Measurements from ENCODE around the gene SCYL1. TPM values are rescaled to one million over a fixed set of nuclear protein-coding genes. Genes with fewer than 3 reads are reported as not detected.

The SCYL1 gene
- total RNA-seq, 1 experiment from 2014 or later, result 56.3 TPM

DNA sequence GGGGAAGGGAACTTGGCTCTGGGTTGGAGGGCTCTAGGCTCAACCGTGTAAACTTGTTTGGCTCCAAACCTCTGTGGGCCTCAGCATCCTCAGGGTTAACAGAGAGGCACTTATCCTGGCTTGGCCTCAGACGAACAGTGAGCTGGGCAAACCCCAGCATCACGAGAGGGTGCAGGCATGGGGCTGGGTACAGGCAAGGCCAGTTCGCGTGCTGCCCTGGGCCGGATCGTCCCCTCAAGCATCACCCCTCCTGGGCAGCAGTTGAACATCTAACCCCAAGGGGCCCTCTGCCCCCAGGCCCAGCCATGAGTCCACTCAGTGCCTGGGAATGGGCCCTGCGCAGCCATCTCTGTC, 52.9 kb downstream of the SCYL1 start:
- DNase-seq, result no peak
- H3K4me3 ChIP-seq, result peak overlapping the region; percentile 64

DNA sequence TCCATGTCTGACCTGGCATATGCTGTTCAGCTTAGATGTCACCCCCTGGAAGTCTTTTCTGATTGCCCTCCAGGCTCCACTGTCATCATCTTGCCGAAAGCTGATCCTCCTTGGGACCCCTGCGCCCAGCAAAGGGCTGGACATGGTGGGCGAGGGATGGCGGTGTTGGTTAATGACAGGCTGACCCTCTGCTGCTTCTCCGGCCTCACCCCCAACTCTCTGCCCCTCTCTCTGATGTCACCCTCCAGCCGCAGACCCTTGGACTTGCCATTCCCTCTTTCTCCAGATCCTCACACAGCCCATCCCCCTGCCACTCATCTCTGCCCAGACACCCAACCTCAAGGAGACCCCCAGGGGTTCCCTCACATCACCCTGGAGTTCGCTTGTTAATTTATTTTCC, 53.3 kb downstream of the SCYL1 start:
- peaks cover 47% of the 10 kb centered on the region for H3K36me3 ChIP-seq

More for the DNA sequence above, 52.9 kb downstream of the SCYL1 start:
- Histone ChIP-seq H3K36me3 (peaks cover 50% of the 10 kb centered on the region), H3K27me3 (no peaks in the 10 kb centered on the region), H3K9me3 (no peaks in the 10 kb centered on the region)

DNA sequence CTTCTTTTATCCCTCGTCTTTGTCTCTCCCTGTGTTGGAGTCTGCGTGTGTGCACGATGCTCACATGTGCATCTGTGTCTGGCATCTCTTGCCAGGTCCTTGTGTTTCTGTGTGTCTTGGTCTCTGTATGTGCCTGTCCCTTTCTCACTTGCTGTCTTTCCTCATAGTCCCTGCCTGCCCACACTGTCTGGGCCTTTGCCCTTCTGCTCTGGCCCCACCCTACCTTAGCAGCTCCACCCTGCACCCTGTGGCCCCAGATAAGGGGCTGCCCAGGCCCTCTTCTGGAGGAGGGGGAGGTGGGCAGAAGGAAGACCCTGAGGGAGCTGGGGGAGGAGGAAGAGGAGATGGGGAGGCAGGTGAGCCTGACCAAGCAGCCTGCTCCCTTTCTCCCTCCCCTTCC, 53.8 kb downstream of the SCYL1 start:
- no peak overlapping the region for H3K4me3 ChIP-seq
- no peaks in the 10 kb centered on the region for H3K9me3 ChIP-seq
- H3K36me3 ChIP-seq, result peaks cover 42% of the 10 kb centered on the region
- no peaks in the 10 kb centered on the region for H3K27me3 ChIP-seq
- no peak for DNase-seq

More for the DNA sequence above, 53.3 kb downstream of the SCYL1 start:
- DNase-seq, result no peak
- Histone ChIP-seq H3K9me3 (no peaks in the 10 kb centered on the region), H3K4me3 (no peak overlapping the region), H3K27me3 (no peaks in the 10 kb centered on the region)

DNA sequence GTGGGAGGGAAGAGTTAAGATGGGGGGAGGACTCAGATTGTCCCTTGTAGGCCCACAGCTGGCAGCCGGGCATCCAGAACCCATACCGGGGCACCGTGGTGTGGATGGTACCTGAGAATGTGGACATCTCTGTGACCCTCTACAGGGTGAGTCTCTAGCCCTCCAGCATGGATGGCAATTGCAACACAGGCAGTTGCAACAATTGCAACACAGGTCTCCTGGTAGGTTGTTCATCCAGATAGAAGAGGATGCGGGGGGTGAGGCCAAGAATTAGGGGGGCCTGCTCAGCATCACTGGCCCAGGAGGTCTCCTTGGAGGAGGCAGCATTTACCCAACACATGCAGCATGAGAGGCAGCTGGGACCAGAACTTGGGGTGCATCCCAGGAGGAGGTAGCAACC, 54.4 kb downstream of the SCYL1 start:
- Histone ChIP-seq H3K9me3 (no peaks in the 10 kb centered on the region), H3K27me3 (no peaks in the 10 kb centered on the region), H3K4me3 (no peak overlapping the region), H3K36me3 (peaks cover 41% of the 10 kb centered on the region)
- no peak for DNase-seq

DNA sequence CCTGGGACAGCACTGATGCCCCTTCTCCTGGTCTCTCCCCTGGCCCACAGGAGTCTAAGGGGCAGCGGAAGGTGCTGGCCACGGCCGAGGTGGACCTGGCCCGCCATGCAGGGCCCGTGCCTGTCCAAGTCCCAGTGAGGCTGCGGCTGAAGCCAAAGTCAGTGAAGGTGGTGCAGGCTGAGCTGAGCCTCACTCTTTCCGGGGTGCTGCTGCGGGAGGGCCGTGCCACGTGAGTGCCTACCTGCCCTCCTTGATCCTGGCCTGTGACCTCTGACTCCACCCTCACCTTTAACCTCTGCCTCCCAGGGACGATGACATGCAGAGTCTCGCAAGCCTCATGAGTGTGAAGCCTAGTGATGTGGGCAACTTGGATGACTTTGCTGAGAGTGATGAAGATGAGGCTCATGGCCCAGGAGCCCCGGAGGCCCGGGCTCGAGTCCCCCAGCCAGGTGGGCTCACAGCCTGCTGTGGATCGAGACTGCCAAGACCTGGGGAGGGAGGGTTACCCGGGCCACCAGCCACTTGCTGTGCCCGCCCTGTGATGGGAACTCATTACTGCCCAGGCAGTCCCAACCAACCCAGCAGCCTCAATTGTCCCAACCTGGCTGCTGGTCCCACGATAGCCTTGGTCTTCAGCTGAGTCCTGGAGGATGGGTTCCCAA, 55.3 kb downstream of the SCYL1 start:
- DNase-seq, result no peak
- H3K9me3 ChIP-seq, result no peaks in the 10 kb centered on the region
- no peaks in the 10 kb centered on the region for H3K27me3 ChIP-seq
- peaks cover 44% of the 10 kb centered on the region for H3K36me3 ChIP-seq
- no peak overlapping the region for H3K4me3 ChIP-seq

DNA sequence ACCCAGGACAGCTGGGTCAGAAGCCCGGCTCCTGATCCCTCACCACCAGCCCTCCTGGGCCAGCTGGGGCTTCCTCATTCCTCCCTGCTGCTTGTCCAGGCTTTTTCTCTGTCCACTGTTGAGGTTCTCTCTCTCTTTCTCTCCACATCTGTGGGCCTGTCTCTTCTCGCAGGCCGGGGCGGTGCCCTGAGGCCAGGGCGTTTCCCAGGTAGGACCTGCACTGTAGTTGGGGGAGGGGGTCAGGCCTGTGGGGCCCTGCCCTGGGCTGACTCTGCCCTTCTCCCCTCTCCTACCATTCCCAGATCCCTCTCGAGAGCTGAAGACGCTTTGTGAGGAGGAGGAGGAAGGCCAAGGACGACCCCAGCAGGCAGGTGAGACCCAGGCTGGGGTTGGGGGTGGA, 55.9 kb downstream of the SCYL1 start:
- Histone ChIP-seq H3K27me3 (no peaks in the 10 kb centered on the region), H3K9me3 (no peaks in the 10 kb centered on the region), H3K4me3 (no peak overlapping the region), H3K36me3 (peaks cover 44% of the 10 kb centered on the region)
- DNase-seq, result no peak

DNA sequence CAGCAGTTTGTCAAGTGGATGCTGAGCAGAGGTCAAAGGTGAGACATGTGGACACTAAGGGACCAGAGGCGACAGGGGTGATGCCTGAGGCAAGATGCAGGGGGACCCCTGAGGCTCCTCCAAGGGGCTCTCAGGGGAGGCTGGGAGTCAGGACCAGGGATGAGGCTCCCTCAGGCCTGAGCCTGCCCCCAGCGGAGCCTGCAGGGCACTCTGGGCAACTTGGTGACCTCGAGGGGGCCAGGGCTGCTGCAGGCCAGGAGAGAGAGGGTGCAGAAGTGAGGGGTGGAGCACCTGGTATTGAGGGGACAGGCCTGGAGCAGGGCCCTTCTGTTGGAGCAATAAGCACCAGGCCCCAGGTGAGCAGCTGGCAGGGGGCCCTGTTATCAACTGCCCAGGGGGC, 57.0 kb downstream of the SCYL1 start:
- no peak for DNase-seq
- Histone ChIP-seq H3K27me3 (no peaks in the 10 kb centered on the region), H3K4me3 (no peak overlapping the region), H3K36me3 (peaks cover 48% of the 10 kb centered on the region), H3K9me3 (no peaks in the 10 kb centered on the region)

DNA sequence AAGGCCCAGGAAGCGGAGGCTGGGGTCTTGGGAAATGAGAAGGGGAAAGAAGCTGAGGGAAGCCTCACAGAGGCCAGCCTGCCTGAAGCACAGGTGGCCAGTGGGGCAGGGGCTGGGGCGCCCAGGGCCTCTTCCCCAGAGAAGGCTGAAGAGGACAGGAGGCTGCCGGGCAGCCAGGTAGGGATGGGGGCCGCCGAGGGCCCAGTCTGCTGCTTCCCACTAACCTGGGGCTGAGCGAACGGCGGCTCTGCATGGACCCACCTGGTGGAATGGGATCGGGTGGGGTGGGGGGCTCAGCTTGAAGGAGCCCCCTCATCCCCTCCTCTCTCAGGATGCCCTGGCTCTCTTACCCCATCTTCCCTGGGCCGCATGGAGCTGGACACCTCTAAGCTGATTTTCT, 58.7 kb downstream of the SCYL1 start:
- DNase-seq, result no peak
- Histone ChIP-seq H3K4me3 (no peak overlapping the region), H3K36me3 (peaks cover 42% of the 10 kb centered on the region), H3K27me3 (no peaks in the 10 kb centered on the region), H3K9me3 (no peaks in the 10 kb centered on the region)

DNA sequence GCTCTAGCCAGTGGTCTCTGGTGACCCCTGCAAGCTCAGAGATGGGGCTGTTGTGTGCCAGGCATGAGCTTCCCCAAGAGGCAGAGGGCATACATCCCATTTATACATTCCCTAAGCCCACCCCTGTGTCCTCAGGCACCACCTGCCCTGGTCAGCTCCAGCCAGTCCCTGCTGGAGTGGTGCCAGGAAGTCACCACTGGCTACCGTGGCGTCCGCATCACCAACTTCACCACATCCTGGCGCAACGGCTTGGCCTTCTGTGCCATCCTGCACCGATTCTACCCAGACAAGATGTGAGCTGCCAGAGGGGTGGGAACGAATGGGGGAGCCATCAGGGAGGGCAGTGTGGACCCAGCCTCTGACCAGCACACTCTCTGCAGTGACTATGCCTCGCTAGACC, 59.2 kb downstream of the SCYL1 start:
- no peak overlapping the region for H3K4me3 ChIP-seq
- DNase-seq, result no peak
- H3K27me3 ChIP-seq, result no peaks in the 10 kb centered on the region
- H3K9me3 ChIP-seq, result no peaks in the 10 kb centered on the region
- peaks cover 40% of the 10 kb centered on the region for H3K36me3 ChIP-seq

DNA sequence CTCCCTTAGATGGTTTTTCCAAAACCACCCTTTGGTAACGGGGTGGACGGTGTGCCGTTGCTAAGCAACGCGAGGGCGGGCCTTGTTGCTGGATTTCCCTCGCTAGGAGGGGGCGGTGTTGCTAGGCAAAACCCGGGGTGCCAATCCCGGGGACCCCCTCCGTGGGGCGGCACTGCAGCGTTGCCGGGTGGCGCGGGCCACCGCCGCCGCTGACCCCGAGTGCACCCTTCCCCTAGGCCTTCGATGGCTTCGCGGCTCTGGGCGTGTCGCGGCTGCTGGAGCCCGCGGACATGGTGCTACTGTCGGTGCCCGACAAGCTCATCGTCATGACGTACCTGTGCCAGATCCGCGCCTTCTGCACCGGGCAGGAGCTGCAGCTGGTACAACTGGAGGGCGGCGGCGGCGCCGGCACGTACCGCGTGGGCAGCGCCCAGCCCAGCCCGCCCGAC, 59.9 kb downstream of the SCYL1 start:
- DNase-seq, result no peak
- no peaks in the 10 kb centered on the region for H3K9me3 ChIP-seq
- no peaks in the 10 kb centered on the region for H3K27me3 ChIP-seq
- H3K36me3 ChIP-seq, result peaks cover 36% of the 10 kb centered on the region
- no peak overlapping the region for H3K4me3 ChIP-seq

DNA sequence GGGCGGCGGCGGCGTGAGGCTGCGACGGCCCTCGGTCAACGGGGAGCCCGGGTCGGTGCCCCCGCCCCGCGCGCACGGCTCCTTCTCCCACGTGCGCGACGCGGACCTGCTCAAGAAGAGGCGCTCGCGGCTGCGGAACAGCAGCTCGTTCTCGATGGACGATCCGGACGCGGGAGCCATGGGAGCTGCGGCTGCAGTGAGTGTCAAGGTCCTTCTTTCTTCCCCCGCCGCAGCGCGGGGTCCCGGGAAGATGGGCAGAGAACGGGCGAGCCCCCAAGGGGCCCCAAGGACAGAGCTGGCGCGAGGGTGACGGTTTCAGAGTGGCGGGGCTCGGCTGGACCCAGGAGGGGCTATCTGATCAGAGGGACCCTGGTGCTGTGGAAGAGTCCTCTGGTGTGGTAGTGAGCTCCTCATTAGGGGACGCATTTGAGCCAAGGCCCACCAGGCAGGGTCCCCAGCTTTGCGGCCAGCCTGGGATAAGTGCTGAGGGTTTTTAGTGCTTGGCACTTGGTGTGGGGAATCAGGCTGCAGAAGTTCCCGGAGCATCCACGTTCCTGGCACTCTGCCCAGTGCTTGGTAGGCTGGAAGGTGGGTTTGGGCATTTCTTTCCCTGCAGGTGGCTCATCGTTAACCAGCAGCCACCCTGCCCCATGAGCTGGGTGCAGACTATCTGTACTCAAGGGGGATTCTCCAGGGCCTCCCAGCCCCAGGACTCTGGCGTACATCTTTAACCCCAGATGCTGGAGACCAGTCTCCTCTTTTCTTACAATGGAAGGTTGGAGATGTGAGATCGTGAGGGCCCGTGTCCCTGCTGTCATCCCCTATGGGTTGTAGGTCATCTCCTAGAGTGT, 60.7 kb downstream of the SCYL1 start:
- Histone ChIP-seq H3K27me3 (no peaks in the 10 kb centered on the region), H3K9me3 (no peaks in the 10 kb centered on the region), H3K4me3 (no peak overlapping the region), H3K36me3 (peaks cover 36% of the 10 kb centered on the region)
- DNase-seq, result no peak

DNA sequence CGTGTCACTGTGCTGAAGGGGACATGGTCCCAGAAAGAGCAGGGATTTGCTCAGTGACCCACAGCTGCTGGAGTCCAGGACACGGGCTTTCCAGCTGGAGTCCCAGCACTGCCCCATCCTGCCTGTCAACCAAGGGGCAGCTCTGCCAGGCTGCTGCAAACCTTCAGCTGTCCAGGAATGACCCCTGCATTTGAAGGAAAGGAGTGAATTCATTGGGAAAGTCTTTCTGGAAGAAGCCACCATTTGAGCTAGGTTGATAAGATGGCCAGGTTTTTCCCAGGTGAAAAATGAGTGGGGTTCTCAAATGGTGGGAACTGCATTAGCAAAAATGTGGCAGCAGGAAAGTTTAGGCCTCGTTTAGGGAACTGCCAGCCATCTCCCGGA, 61.4 kb downstream of the SCYL1 start:
- no peak overlapping the region for H3K4me3 ChIP-seq
- H3K36me3 ChIP-seq, result peaks cover 33% of the 10 kb centered on the region
- DNase-seq, result no peak
- H3K27me3 ChIP-seq, result no peaks in the 10 kb centered on the region
- no peaks in the 10 kb centered on the region for H3K9me3 ChIP-seq

DNA sequence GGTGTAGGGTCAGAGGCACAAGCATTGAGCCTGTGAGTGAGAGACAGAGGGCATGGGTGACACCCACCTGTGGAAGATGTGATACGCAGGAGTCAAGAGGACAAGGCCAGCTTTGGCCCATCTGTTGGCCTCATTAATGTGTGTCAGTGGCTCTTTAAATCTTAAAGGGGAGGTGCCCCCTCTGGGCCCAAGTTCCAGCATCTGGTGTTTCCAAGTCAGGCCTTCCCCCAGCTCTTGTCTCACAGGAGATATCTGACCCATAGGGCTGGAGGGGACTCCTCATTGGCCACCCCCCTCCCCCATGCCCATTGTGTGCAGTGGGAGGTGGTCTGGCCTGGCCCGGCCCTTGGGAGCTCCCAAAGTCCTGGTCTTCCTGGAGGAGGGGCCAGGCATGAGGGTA, 61.8 kb downstream of the SCYL1 start:
- no peak for DNase-seq
- Histone ChIP-seq H3K36me3 (peaks cover 32% of the 10 kb centered on the region), H3K27me3 (no peaks in the 10 kb centered on the region), H3K4me3 (no peak overlapping the region), H3K9me3 (no peaks in the 10 kb centered on the region)

Other genes starting within 250 kb of the SCYL1 start
- 10.3 and 19.1 TPM in 2 replicates for gene CDC42EP2, start 210.2 kb upstream of the SCYL1 start, total RNA-seq (2014; rRNA removed; shearing (Covaris generic); ENCODE audit: low replicate concordance)
- gene DPF2, start 191.2 kb upstream of the SCYL1 start, total RNA-seq (2014; rRNA removed; shearing (Covaris generic); ENCODE audit: low replicate concordance), result 57.9 and 78.1 TPM in 2 replicates
- 0.36 and 2.2 TPM in 2 replicates for gene TIGD3, start 170.3 kb upstream of the SCYL1 start, total RNA-seq (2014; rRNA removed; shearing (Covaris generic); ENCODE audit: low replicate concordance)
- gene SLC25A45, start 142.4 kb upstream of the SCYL1 start, total RNA-seq (2014; rRNA removed; shearing (Covaris generic); ENCODE audit: low replicate concordance), result 1.9 TPM in 2 replicates
- gene FRMD8, start 138.4 kb upstream of the SCYL1 start, total RNA-seq (2014; rRNA removed; shearing (Covaris generic); ENCODE audit: low replicate concordance), result 25.9 and 44.1 TPM in 2 replicates
- gene NEAT1, start 102.3 kb upstream of the SCYL1 start, total RNA-seq (2014; rRNA removed; shearing (Covaris generic); ENCODE audit: low replicate concordance), result 4.8 and 7.7 TPM in 2 replicates
- 258 and 283 TPM in 2 replicates for gene MALAT1, start 26.0 kb upstream of the SCYL1 start, total RNA-seq (2014; rRNA removed; shearing (Covaris generic); ENCODE audit: low replicate concordance)
- gene LTBP3, start 33.3 kb downstream of the SCYL1 start, total RNA-seq (2014; rRNA removed; shearing (Covaris generic); ENCODE audit: low replicate concordance), result 109 and 124 TPM in 2 replicates
- gene ZNRD2, start 45.4 kb downstream of the SCYL1 start, total RNA-seq (2014; rRNA removed; shearing (Covaris generic); ENCODE audit: low replicate concordance), result 51.1 and 90.7 TPM in 2 replicates
- 45.5 and 66.6 TPM in 2 replicates for gene FAM89B, start 47.5 kb downstream of the SCYL1 start, total RNA-seq (2014; rRNA removed; shearing (Covaris generic); ENCODE audit: low replicate concordance)
- 30.8 and 65.1 TPM in 2 replicates for gene EHBP1L1, start 51.0 kb downstream of the SCYL1 start, total RNA-seq (2014; rRNA removed; shearing (Covaris generic); ENCODE audit: low replicate concordance)
- gene KCNK7, start 70.7 kb downstream of the SCYL1 start, total RNA-seq (2014; rRNA removed; shearing (Covaris generic); ENCODE audit: low replicate concordance), result not detected in 2 replicates
- 22.2 and 48.8 TPM in 2 replicates for gene MAP3K11, start 89.1 kb downstream of the SCYL1 start, total RNA-seq (2014; rRNA removed; shearing (Covaris generic); ENCODE audit: low replicate concordance)
- 9.8 and 21.0 TPM in 2 replicates for gene PCNX3, start 90.7 kb downstream of the SCYL1 start, total RNA-seq (2014; rRNA removed; shearing (Covaris generic); ENCODE audit: low replicate concordance)
- 28.2 and 33.6 TPM in 2 replicates for gene SIPA1, start 113.0 kb downstream of the SCYL1 start, total RNA-seq (2014; rRNA removed; shearing (Covaris generic); ENCODE audit: low replicate concordance)
- gene RELA, start 137.8 kb downstream of the SCYL1 start, total RNA-seq (2014; rRNA removed; shearing (Covaris generic); ENCODE audit: low replicate concordance), result 42.2 and 56.1 TPM in 2 replicates
- gene KAT5, start 187.2 kb downstream of the SCYL1 start, total RNA-seq (2014; rRNA removed; shearing (Covaris generic); ENCODE audit: low replicate concordance), result 43.5 and 68.8 TPM in 2 replicates
- 28.2 and 73.1 TPM in 2 replicates for gene RNASEH2C, start 195.7 kb downstream of the SCYL1 start, total RNA-seq (2014; rRNA removed; shearing (Covaris generic); ENCODE audit: low replicate concordance)

Measured in MG63 (cell line).